Esophagus (tissue), 2 donors: ENCODE data around the gene SFTPD. TPM values are rescaled to one million over a fixed set of nuclear protein-coding genes. Genes with fewer than 3 reads are reported as not detected.

ENCODE experiments used
- H3K27ac ChIP-seq, 2 donors: one replicate each; pipeline ENCODE4 v1.5.1; 2013; ENCODE audit warnings: low read depth in 2 of 2, mild to moderate bottlenecking in 2 of 2, inconsistent platforms in 1 of 2, low read length in 1 of 2, moderate library complexity in 1 of 2
- H3K27me3 ChIP-seq, 2 donors: one replicate each; pipeline ENCODE4 v1.6.1; 2013; ENCODE audit warnings: low read length in 2 of 2, control low read depth in 1 of 2, mild to moderate bottlenecking in 1 of 2; ENCODE audit not compliant: insufficient read depth in 2 of 2, control insufficient read depth in 1 of 2
- H3K36me3 ChIP-seq, 2 donors: one replicate each; pipeline ENCODE4 v1.6.1; 2013; ENCODE audit warnings: low read length in 1 of 2; ENCODE audit not compliant: control insufficient read depth in 2 of 2, insufficient read depth in 2 of 2
- H3K4me1 ChIP-seq, 2 donors: one replicate each; pipeline ENCODE4 v1.6.1; 2013; ENCODE audit warnings: low read length in 1 of 2; ENCODE audit not compliant: control insufficient read depth in 2 of 2, insufficient read depth in 2 of 2
- H3K4me3 ChIP-seq, 2 donors: one replicate each; pipeline ENCODE4 v1.5.1; 2013; ENCODE audit warnings: low read length in 2 of 2, mild to moderate bottlenecking in 2 of 2, low read depth in 1 of 2, moderate library complexity in 1 of 2
- H3K9me3 ChIP-seq, 2 donors: one replicate each; pipeline ENCODE4 v1.6.1; 2013; ENCODE audit warnings: mild to moderate bottlenecking in 2 of 2, low read depth in 1 of 2, low read length in 1 of 2, moderate library complexity in 1 of 2; ENCODE audit not compliant: control insufficient read depth in 2 of 2, insufficient read depth in 1 of 2
- WGBS, 2 donors: extraction: QIAGEN DNeasy Blood & Tissue Kit; methylation state at CpG; one replicate each; pipeline ENCODE4 v1.1.7; 2013; 5-methylcytosine and 5-hydroxymethylcytosine counted together
- polyA plus RNA-seq, 2 donors: library from polyadenylated mRNA; stranded (reverse); fragments of 200-250 nt; gene quantifications; one replicate each; pipeline ENCODE4 v1.2.3, GENCODE V29; 2013
- donor health status: healthy with polysubstance abuse.
- donor health status: Bipolar disorder and iron deficiency.

SFTPD gene
- polyA plus RNA-seq, 2 donors = 0.79 to 1.3 TPM

DNA sequence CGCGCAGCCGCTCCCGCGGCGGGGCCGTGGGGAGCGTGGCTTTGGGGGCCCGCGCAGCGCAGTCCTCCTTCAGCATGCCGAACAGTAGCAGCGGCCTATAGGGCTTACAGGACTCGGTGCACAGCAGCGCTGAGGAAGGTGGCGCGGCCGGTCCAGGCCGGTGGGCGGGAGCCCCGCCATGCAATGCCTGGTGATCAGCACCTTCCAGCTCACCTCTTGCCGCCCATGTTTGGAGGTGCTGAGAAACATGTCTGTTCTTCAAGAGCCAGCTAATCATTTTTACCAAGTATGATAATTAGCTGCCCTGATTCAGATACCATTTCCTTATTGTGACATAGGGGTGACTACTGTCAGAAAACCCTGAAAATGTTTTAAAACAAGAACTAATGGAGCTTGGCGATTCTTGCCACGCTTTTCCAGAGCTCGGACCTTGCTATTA is 33.5 kb upstream of the SFTPD start:
- Histone ChIP-seq H3K27ac (peak overlapping the region; percentile 89), H3K4me3 (peak overlapping the region; percentile 50 to 79), H3K36me3 (no peaks in the 10 kb centered on the region), H3K27me3 (no peaks in the 10 kb centered on the region), H3K4me1 (peaks cover 0 to 2% of the 10 kb centered on the region in 2 donors), H3K9me3 (no peaks in the 10 kb centered on the region)
- WGBS, 2 donors = 4 to 5% methylated on average over 22 to 25 of the region's 25 CpGs

DNA sequence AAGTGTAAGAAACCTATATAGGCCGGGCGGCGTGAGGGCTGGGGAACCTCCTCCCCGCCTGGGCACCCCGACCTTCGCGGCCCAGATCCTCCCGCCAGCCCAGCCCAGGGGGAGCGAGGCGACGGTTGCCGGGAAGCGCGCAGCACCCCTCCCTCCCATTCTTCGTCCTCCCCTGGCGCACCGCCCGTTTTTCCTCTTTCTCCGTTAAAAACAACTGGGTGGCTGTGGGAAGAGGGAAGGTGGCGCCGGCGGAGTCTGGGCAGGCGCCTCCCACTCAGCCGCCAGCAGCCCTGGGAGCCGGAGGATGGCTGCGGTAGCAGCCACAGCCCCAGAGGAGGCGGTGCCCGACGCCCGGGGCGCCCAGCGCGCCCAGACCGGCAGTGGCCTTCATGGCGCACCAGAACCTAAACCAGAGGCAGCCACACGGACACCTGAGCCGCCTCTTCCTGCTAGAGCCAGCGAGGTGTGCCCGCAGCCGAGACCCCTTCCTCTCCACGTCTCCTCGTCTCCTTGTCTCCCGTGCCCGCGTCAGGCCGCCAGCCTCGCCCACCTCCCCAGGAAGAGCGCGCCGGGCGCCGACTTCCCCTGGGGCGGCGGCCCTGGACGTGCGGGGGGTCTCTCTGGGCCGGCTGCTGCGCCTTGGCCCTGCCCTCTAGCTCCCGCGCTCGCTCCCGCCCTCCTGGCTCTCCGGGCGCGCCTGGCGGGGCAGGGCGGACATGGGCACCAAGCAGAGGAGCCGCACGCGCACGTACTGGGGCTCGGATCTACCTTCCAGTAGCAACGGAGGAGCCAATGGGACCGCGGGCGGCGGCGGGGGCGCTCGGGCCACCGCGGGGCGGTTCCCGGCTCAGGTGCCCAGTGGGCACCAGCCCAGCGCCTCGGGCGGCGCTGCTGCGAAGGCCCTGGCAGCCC is 32.8 kb upstream of the SFTPD start:
- H3K4me3 ChIP-seq = peak overlapping the region; percentile 50 to 79
- peak overlapping the region; percentile 89 for H3K27ac ChIP-seq
- WGBS, 2 donors = 1% methylated on average over 60 to 89 of the region's 89 CpGs
- H3K36me3 ChIP-seq = no peaks in the 10 kb centered on the region
- H3K9me3 ChIP-seq = no peaks in the 10 kb centered on the region
- H3K4me1 ChIP-seq = peaks cover 0 to 2% of the 10 kb centered on the region in 2 donors
- no peaks in the 10 kb centered on the region for H3K27me3 ChIP-seq

DNA sequence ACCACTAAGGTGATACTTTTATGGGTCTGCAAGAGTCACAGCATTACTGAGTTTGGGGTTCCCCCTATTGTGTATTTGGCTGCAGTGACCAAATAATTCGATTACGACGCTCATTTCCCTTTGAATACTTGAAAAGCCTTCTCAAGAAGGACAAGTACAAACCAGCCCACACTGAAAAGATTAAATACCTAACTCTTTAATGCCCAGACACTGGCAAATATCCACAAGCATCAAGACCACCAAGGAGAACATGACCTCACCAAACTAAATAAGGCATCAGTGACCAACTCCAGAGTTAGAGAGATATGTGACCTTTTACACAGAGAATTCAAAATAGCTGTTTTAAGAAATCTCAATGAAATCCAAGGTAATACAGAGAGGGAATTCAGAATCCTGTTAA is 31.8 kb upstream of the SFTPD start:
- H3K4me3 ChIP-seq = no peak overlapping the region
- H3K4me1 ChIP-seq = peaks cover 0 to 2% of the 10 kb centered on the region in 2 donors
- no peaks in the 10 kb centered on the region for H3K9me3 ChIP-seq
- H3K27me3 ChIP-seq = no peaks in the 10 kb centered on the region
- WGBS, 2 donors = 49 to 68% methylated on average over 3 of the region's 3 CpGs
- no peaks in the 10 kb centered on the region for H3K36me3 ChIP-seq
- no peak overlapping the region for H3K27ac ChIP-seq

DNA sequence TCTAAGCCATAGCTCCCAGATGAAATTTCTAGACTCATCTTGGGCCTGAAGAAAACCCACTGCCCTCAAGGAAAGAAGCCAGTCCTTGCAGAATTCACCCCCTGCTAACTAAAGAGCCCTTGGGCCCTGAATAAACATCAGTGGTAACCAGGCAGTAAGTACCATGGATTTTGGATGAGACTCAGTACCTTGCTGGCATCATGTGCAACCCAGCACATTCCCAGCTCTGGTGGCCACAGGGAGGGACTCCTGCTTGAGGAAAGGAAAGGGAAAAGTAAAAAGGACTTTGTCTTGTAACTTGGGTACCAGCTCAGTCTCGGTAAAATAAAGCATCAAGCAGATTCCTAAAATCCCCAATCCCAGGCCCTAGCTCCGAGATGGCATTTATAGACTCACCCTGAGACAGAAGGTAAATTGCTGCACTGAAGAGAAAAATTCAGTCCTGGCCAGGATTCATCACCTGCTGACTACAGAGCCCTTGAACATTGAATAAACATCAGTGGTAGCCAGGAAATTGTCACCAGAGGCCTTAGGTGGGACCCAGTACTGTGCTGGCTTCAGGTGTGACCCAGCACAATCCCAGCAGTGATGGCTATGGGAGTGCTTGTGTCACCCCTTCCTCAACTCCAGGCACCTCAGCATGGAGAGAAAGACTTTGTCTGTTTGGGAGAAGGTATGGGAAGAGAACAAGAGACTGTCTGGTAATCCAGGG is 31.2 kb upstream of the SFTPD start:
- H3K4me1 ChIP-seq = peaks cover 0 to 2% of the 10 kb centered on the region in 2 donors
- no peak overlapping the region for H3K4me3 ChIP-seq
- H3K27ac ChIP-seq = no peak overlapping the region
- H3K36me3 ChIP-seq = no peaks in the 10 kb centered on the region
- no peaks in the 10 kb centered on the region for H3K9me3 ChIP-seq
- WGBS, 2 donors = 71 to 73% methylated on average over 2 of the region's 2 CpGs
- H3K27me3 ChIP-seq = no peaks in the 10 kb centered on the region

DNA sequence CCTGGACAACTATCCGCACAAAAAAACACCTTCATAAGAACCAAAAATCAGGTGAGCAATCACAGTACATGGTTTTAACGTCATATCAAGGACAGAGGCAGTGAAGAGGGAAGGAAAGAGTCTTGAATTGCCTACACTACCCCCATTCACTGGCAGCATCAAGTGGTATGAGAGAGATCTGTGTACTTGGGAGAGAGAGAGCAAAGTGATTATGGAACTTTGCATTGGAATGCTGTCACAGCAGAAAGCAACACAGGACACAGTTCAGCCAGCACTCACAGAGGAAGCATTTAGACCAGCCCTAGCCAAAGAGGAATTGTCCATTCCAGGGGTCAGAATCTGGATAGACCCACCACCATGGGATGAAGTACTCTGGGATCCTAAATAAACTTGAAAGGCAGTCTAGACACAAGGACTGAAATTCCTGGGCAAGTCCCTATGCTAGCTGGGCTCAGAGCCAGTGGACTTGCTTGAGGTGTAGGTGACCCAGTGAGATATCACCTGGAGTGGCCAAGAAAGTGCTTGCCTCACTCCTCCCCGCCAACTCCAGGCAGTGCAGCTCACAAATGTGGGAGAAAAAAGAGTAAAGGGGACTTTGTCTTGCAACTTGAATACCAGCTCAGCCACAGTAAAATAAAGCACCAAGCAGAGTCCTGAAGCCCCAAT is 30.5 kb upstream of the SFTPD start:
- H3K36me3 ChIP-seq = no peaks in the 10 kb centered on the region
- no peak overlapping the region for H3K4me3 ChIP-seq
- no peaks in the 10 kb centered on the region for H3K27me3 ChIP-seq
- H3K9me3 ChIP-seq = no peaks in the 10 kb centered on the region
- no peak overlapping the region for H3K27ac ChIP-seq
- H3K4me1 ChIP-seq = peaks cover 0 to 2% of the 10 kb centered on the region in 2 donors
- WGBS, 2 donors = 74 to 85% methylated on average over 3 of the region's 3 CpGs

DNA sequence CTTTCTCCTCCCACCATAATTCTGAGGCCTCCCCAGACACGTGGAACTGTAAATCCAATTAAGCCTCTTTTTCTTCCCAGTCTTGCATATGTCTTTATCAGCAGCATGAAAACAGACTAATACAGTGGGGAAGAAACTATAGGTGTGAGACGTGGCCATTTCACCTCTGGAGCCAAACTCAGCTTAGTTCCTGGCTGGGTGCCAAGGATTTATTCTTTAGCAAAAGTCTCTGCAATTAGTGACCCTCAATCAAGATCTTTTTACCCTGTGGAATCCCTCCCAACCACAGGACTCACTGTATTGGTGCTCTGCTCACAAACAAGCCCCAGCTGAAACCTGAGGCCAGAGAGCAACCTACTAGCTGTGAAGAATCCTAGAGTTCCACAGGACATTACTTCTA is 28.1 kb upstream of the SFTPD start:
- no peaks in the 10 kb centered on the region for H3K36me3 ChIP-seq
- H3K4me1 ChIP-seq = no peaks in the 10 kb centered on the region
- no peak overlapping the region for H3K27ac ChIP-seq
- no peaks in the 10 kb centered on the region for H3K27me3 ChIP-seq
- no peak overlapping the region for H3K4me3 ChIP-seq
- 58 to 67% methylated on average over 2 of the region's 2 CpGs for WGBS, 2 donors
- no peaks in the 10 kb centered on the region for H3K9me3 ChIP-seq

DNA sequence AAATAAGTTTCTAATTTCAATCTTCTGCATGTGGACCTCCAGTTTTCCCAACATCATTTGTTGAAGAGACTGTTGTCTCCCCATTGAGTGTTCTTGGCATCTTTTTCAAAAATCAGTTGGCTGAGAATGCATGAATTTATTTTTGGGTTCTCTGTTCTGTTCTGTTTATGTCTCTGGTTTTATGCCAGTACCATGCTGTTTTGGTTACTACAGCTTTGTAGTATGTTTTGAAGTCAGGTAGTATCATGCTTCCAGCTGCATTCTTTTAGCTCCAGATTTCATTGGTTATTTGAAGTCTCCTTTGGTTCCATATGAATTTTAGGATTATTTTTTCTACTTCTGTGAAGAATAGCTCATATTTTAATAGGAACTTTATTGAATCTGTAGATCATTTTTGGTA is 21.2 kb upstream of the SFTPD start:
- Histone ChIP-seq H3K9me3 (no peaks in the 10 kb centered on the region), H3K4me1 (no peaks in the 10 kb centered on the region), H3K27ac (no peak overlapping the region), H3K4me3 (no peak overlapping the region), H3K36me3 (no peaks in the 10 kb centered on the region), H3K27me3 (no peaks in the 10 kb centered on the region)

DNA sequence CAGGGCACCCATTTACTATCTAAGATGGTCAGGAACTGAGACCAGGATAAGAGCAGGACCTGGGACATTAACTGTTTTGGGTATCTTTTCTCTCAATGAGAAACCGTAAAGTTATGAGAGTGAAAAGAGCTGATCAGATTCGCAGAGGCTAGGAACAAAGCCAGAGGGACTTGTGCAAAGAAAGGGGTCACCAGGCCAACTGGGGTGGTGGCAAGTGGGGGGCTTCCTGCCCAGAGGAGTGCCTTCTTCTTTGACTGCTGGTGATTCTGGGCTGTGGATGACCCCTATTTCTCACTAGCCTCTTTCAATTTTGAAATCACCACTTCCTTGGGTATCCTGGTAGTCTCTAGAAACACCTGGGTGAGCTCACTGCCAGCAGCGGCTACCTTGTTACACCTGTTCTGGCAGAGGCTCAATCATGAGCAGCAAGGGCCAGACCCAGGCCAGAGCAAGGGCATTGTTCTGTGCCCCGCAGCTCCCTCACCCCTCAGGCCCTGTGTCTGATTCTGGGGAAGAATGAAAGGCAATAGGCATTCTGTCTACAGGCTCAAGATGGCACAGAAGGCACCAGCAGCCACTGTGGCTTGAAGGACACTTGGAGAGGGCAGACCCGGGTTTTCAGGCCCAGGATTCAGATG is 999 bp downstream of the SFTPD start:
- Histone ChIP-seq H3K36me3 (no peaks in the 10 kb centered on the region), H3K27me3 (peaks cover 0 to 3% of the 10 kb centered on the region in 2 donors), H3K4me3 (no peak overlapping the region), H3K9me3 (peaks cover 3 to 11% of the 10 kb centered on the region in 2 donors), H3K4me1 (no peaks in the 10 kb centered on the region), H3K27ac (no peak overlapping the region)
- 69 to 70% methylated on average over 5 of the region's 5 CpGs for WGBS, 2 donors

DNA sequence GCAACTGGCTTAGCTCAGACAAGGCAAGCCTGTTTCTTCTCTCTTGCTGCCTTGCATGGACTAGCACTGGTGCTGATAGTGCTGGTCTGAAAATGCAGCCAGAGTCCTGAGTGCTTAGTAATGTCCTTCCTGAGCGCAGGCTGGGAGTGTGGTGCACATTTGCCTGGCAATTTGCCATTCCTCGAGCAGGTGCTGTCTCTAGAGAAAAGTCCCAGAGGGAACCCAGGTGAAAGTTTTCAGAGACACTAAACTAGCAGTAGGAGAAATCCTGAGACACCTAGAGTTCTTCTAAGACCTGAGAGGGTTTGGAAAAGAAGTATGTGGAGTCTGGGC is 1.9 kb downstream of the SFTPD start:
- peaks cover 0 to 3% of the 10 kb centered on the region in 2 donors for H3K27me3 ChIP-seq
- H3K4me1 ChIP-seq = no peaks in the 10 kb centered on the region
- H3K27ac ChIP-seq = no peak overlapping the region
- no peaks in the 10 kb centered on the region for H3K36me3 ChIP-seq
- 50 to 59% methylated on average over 2 of the region's 2 CpGs for WGBS, 2 donors
- no peak overlapping the region for H3K4me3 ChIP-seq
- H3K9me3 ChIP-seq = peaks cover 0 to 6% of the 10 kb centered on the region in 2 donors
